HepG2 (cell line): ENCODE data around the gene PEAK3. TPM values are rescaled to one million over a fixed set of nuclear protein-coding genes. Genes with fewer than 3 reads are reported as not detected.

Experiments
- AHR ChIP-seq: IDR thresholded peaks from 2 replicates; pipeline ENCODE4 v1.6.1; 2018; ENCODE audit warnings: missing genetic modification reagents, missing compliant biosample characterization
- EEA1 ChIP-seq: sonication (generic); formaldehyde crosslinking; IDR thresholded peaks from 2 replicates; pipeline ENCODE4 v1.5.1; 2020; ENCODE audit warnings: mild to moderate bottlenecking, missing genetic modification reagents, borderline replicate concordance
- ELF3 ChIP-seq: IDR thresholded peaks from 2 replicates; pipeline ENCODE4 v1.6.1; 2016; ENCODE audit warnings: missing genetic modification reagents, missing compliant biosample characterization
- ELF4 ChIP-seq: sonication (generic); formaldehyde crosslinking; IDR thresholded peaks from 2 replicates; pipeline ENCODE4 v1.5.0; 2020; ENCODE audit warnings: missing genetic modification reagents, mild to moderate bottlenecking, moderate library complexity, borderline replicate concordance
- HOXA3 ChIP-seq: sonication (generic); formaldehyde crosslinking; IDR thresholded peaks from 2 replicates; pipeline ENCODE4 v1.5.0; 2020; ENCODE audit warnings: missing genetic modification reagents
- KAT7 ChIP-seq: IDR thresholded peaks from 2 replicates; pipeline ENCODE4 v1.6.1; 2018; ENCODE audit warnings: borderline replicate concordance, missing compliant biosample characterization
- KDM6A ChIP-seq: IDR thresholded peaks from 2 replicates; pipeline ENCODE4 v1.6.1; 2016; ENCODE audit warnings: low read depth
- KLF16 ChIP-seq, 2 experiments: sonication (generic) in 1 of 2; formaldehyde crosslinking in 1 of 2; IDR thresholded peaks; 2 replicates each; pipeline versions ENCODE4 v1.6.1 to v1.8.0; 2016 to 2023; ENCODE audit warnings: missing genetic modification reagents in 2 of 2, missing compliant biosample characterization in 1 of 2
- MXI1 ChIP-seq: IDR thresholded peaks from 3 replicates; pipeline ENCODE4 v1.6.1; 2012; ENCODE audit warnings: low read depth, low read length, inconsistent platforms, borderline replicate concordance
- RAD21 ChIP-seq: fragments of 450-650 bp; formaldehyde crosslinking; IDR thresholded peaks from 2 replicates; pipeline ENCODE4 v1.5.0; 2020; ENCODE audit warnings: mild to moderate bottlenecking
- RCOR2 ChIP-seq: IDR thresholded peaks from 2 replicates; pipeline ENCODE4 v1.6.1; 2016; ENCODE audit warnings: missing biosample characterization, missing genetic modification reagents
- RXRA ChIP-seq: sonication (generic); formaldehyde crosslinking; IDR thresholded peaks from 2 replicates; pipeline ENCODE4 v1.5.1; 2020; ENCODE audit warnings: missing genetic modification reagents
- SIN3A ChIP-seq: IDR thresholded peaks from 2 replicates; pipeline ENCODE4 v1.6.1; 2011; ENCODE audit warnings: low read depth, mild to moderate bottlenecking, control low read depth, low read length, borderline replicate concordance
- ZNF337 ChIP-seq: sonication (generic); formaldehyde crosslinking; IDR thresholded peaks from 2 replicates; pipeline ENCODE4 v1.5.1; 2020; ENCODE audit warnings: missing genetic modification reagents, low read depth, mild to moderate bottlenecking, borderline replicate concordance
- ZNF547 ChIP-seq: sonication (generic); formaldehyde crosslinking; IDR thresholded peaks from 2 replicates; pipeline ENCODE4 v1.5.1; 2020; ENCODE audit warnings: mild to moderate bottlenecking, missing genetic modification reagents
- ZNF572 ChIP-seq: sonication (generic); formaldehyde crosslinking; IDR thresholded peaks from 2 replicates; pipeline ENCODE4 v1.5.1; 2020; ENCODE audit warnings: mild to moderate bottlenecking, missing genetic modification reagents
- ZNF746 ChIP-seq: sonication (generic); formaldehyde crosslinking; IDR thresholded peaks from 2 replicates; pipeline ENCODE4 v1.8.0; 2022; ENCODE audit warnings: mild to moderate bottlenecking, missing genetic modification reagents
- ZNF772 ChIP-seq: sonication (generic); formaldehyde crosslinking; IDR thresholded peaks from 2 replicates; pipeline ENCODE4 v1.5.0; 2020; ENCODE audit warnings: mild to moderate bottlenecking, missing genetic modification reagents
- polyA plus RNA-seq, 8 experiments: library from polyadenylated mRNA; depleted of rRNA in 3 of 8; stranded (reverse) in 7 of 8; unstranded in 1 of 8; fragments of >200 nt; fragmentation: Illumina TruSeq in 4 of 8; extraction: Trizol in 4 of 8; gene quantifications; 2 replicates each; pipeline versions ENCODE4 v1.2.1 to v1.2.3, GENCODE V29; 2011 to 2016; ENCODE audit warnings: low read depth in 4 of 8, missing spikeins in 1 of 8, mixed read lengths in 1 of 8; ENCODE audit not compliant: insufficient read depth in 1 of 8
- total RNA-seq, 5 experiments: library from RNA; depleted of rRNA; stranded (reverse); fragments of >200 nt; fragmentation: Illumina TruSeq; extraction: Trizol; gene quantifications; 2 replicates each; pipeline ENCODE4 v1.2.3, GENCODE V29; 2016; ENCODE audit warnings: low read depth in 1 of 5
- TF ChIP-seq, protein P1 (sequence below): sonication (generic); formaldehyde crosslinking; IDR thresholded peaks from 2 replicates; pipeline ENCODE4 v1.9.0; 2022; ENCODE audit warnings: low read depth, missing genetic modification reagents
- TF ChIP-seq, protein P2 (sequence below): sonication (generic); formaldehyde crosslinking; IDR thresholded peaks from 2 replicates; pipeline ENCODE4 v1.4.0; 2020; ENCODE audit warnings: missing genetic modification reagents
- TF ChIP-seq, protein P3 (sequence below): sonication (generic); formaldehyde crosslinking; IDR thresholded peaks from 2 replicates; pipeline ENCODE4 v1.8.0; 2022; ENCODE audit warnings: missing genetic modification reagents, mild to moderate bottlenecking, moderate library complexity, borderline replicate concordance
- TF ChIP-seq, protein P4 (sequence below): sonication (generic); formaldehyde crosslinking; conservative IDR thresholded peaks from 2 replicates; pipeline ENCODE4 v1.8.1; 2023; ENCODE audit warnings: missing genetic modification reagents

PEAK3 gene
- total and polyA plus RNA-seq, 2 of the 13 experiments (the other 11 are each of a cell fraction or from before 2014, with no cell fraction given) = not detected

DNA sequence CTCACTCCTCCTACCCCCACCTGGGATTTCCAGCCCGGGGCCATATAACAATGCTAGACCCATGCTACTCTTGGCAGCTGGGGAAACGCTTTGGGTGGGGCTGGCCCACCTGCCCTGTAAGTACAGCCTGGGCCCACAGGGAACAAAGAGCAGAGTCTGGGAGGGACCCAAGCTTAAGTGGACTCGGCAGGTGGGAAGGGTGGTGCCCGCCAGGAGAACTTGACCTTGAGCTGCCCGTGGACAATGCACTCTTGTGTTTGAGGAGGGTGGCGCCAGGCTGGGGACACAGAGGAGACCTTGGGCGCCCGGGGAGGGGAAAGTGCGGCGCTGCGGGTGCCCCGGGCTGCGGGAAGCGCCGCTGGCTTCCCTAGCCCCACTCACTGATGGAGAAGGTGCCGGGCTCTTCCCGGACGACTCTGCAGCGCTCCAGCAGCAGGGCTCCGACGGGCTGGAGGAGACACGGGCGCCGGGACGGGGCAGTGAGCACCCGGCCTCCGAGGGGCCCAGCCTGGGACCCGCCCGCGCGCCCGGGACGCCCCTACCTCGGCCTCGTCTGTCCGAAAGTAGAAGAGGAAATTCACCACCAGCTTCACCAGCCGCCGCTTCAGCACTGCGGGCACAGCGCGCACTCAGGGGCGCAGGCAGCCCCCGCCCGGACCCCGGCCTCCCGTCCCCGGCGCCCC lies 46.5 kb downstream of the PEAK3 start (continued):
- TF ChIP-seq SIN3A (peak; percentile 32; the same call in 1 of the 2 replicates), KLF16 (CRISPR knock-in tag; IDR thresholded peaks at IDR 0.05) (peak in 1 of 2 experiments; percentile 60; a peak in 2 of 4 replicates), ZNF746 (CRISPR knock-in tag) (0 out of 2 replicates have a peak, but pooled peaks have one; percentile 46), KDM6A (CRISPR knock-in tag) (peak; percentile 58; the same call in 1 of the 2 replicates), ZNF337 (CRISPR knock-in tag) (no peak), ZNF547 (no peak), EEA1 (CRISPR knock-in tag) (no peak), MXI1 (peak; percentile 60; the same call in 1 of the 3 replicates), ELF4 (CRISPR knock-in tag) (no peak), HOXA3 (CRISPR knock-in tag) (peak; percentile 61; the same call in 1 of the 2 replicates), RCOR2 (CRISPR knock-in tag) (no peak), ZNF772 (CRISPR knock-in tag) (peak; percentile 74; the same call in 1 of the 2 replicates), KAT7 (peak; percentile 57; the same call in 1 of the 2 replicates), ELF3 (CRISPR knock-in tag) (peak; percentile 23; the same call in 1 of the 2 replicates), RAD21 (CRISPR knock-in tag) (peak; percentile 54), ZNF572 (peak; percentile 80), RXRA (CRISPR knock-in tag) (peak; percentile 91), AHR (CRISPR knock-in tag) (no peak)
- TF ChIP-seq, protein P1, sequence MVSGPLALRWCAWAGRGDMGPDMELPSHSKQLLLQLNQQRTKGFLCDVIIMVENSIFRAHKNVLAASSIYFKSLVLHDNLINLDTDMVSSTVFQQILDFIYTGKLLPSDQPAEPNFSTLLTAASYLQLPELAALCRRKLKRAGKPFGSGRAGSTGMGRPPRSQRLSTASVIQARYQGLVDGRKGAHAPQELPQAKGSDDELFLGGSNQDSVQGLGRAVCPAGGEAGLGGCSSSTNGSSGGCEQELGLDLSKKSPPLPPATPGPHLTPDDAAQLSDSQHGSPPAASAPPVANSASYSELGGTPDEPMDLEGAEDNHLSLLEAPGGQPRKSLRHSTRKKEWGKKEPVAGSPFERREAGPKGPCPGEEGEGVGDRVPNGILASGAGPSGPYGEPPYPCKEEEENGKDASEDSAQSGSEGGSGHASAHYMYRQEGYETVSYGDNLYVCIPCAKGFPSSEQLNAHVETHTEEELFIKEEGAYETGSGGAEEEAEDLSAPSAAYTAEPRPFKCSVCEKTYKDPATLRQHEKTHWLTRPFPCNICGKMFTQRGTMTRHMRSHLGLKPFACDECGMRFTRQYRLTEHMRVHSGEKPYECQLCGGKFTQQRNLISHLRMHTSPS (CRISPR knock-in tag) = peak; percentile 74
- TF ChIP-seq, protein P2, sequence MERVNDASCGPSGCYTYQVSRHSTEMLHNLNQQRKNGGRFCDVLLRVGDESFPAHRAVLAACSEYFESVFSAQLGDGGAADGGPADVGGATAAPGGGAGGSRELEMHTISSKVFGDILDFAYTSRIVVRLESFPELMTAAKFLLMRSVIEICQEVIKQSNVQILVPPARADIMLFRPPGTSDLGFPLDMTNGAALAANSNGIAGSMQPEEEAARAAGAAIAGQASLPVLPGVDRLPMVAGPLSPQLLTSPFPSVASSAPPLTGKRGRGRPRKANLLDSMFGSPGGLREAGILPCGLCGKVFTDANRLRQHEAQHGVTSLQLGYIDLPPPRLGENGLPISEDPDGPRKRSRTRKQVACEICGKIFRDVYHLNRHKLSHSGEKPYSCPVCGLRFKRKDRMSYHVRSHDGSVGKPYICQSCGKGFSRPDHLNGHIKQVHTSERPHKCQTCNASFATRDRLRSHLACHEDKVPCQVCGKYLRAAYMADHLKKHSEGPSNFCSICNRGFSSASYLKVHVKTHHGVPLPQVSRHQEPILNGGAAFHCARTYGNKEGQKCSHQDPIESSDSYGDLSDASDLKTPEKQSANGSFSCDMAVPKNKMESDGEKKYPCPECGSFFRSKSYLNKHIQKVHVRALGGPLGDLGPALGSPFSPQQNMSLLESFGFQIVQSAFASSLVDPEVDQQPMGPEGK (CRISPR knock-in tag) = peak; percentile 86
- TF ChIP-seq, protein P3, sequence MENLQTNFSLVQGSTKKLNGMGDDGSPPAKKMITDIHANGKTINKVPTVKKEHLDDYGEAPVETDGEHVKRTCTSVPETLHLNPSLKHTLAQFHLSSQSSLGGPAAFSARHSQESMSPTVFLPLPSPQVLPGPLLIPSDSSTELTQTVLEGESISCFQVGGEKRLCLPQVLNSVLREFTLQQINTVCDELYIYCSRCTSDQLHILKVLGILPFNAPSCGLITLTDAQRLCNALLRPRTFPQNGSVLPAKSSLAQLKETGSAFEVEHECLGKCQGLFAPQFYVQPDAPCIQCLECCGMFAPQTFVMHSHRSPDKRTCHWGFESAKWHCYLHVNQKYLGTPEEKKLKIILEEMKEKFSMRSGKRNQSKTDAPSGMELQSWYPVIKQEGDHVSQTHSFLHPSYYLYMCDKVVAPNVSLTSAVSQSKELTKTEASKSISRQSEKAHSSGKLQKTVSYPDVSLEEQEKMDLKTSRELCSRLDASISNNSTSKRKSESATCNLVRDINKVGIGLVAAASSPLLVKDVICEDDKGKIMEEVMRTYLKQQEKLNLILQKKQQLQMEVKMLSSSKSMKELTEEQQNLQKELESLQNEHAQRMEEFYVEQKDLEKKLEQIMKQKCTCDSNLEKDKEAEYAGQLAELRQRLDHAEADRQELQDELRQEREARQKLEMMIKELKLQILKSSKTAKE (CRISPR knock-in tag) = peak; percentile 89
- TF ChIP-seq, protein P4, sequence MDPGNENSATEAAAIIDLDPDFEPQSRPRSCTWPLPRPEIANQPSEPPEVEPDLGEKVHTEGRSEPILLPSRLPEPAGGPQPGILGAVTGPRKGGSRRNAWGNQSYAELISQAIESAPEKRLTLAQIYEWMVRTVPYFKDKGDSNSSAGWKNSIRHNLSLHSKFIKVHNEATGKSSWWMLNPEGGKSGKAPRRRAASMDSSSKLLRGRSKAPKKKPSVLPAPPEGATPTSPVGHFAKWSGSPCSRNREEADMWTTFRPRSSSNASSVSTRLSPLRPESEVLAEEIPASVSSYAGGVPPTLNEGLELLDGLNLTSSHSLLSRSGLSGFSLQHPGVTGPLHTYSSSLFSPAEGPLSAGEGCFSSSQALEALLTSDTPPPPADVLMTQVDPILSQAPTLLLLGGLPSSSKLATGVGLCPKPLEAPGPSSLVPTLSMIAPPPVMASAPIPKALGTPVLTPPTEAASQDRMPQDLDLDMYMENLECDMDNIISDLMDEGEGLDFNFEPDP (CRISPR knock-in tag) = 0 out of 2 replicates have a peak, but pooled peaks have one; percentile 88
